Measurements from ENCODE around the gene EYA4.

Gene EYA4

GRCh38 chr6:133339543-133340384, 98.6 kb downstream of the EYA4 start:
- Histone ChIP-seq H3K36me3 (ENCODE audit: control insufficient read depth in 1 of 2, insufficient read depth in 2 of 2, low read length in 2 of 2) (no peaks in the 10 kb centered on the region), H3K27me3 (ENCODE audit: control insufficient read depth in 1 of 2, insufficient read depth in 2 of 2, low read length in 2 of 2) (no peaks in the 10 kb centered on the region), H3K9ac (ENCODE audit: low read depth in 1 of 2, low read length in 2 of 2) (no peak overlapping the region), H3K9me3 (ENCODE audit: control insufficient read depth in 1 of 2, low read length in 2 of 2) (no peaks in the 10 kb centered on the region), H3K27ac (ENCODE audit: low read depth, low read length) (no peak overlapping the region), H3K4me3 (ENCODE audit: low read depth in 1 of 2, low read length in 2 of 2) (no peak overlapping the region), H3K4me1 (ENCODE audit: control insufficient read depth in 1 of 2, insufficient read depth in 2 of 2, low read length in 2 of 2) (no peaks in the 10 kb centered on the region)

GRCh38 chr6:133340557-133340956, 99.4 kb downstream of the EYA4 start:
- Histone ChIP-seq H3K9ac (ENCODE audit: low read depth in 1 of 2, low read length in 2 of 2) (no peak overlapping the region), H3K9me3 (ENCODE audit: control insufficient read depth in 1 of 2, low read length in 2 of 2) (no peaks in the 10 kb centered on the region), H3K4me3 (ENCODE audit: low read depth in 1 of 2, low read length in 2 of 2) (no peak overlapping the region), H3K4me1 (ENCODE audit: control insufficient read depth in 1 of 2, insufficient read depth in 2 of 2, low read length in 2 of 2) (no peaks in the 10 kb centered on the region), H3K27ac (ENCODE audit: low read depth, low read length) (no peak overlapping the region), H3K36me3 (ENCODE audit: control insufficient read depth in 1 of 2, insufficient read depth in 2 of 2, low read length in 2 of 2) (no peaks in the 10 kb centered on the region), H3K27me3 (ENCODE audit: control insufficient read depth in 1 of 2, insufficient read depth in 2 of 2, low read length in 2 of 2) (no peaks in the 10 kb centered on the region)

GRCh38 chr6:133341607-133342158, 100.5 kb downstream of the EYA4 start:
- no peaks in the 10 kb centered on the region for H3K9me3 ChIP-seq (ENCODE audit: control insufficient read depth in 1 of 2, low read length in 2 of 2)
- H3K36me3 ChIP-seq (ENCODE audit: control insufficient read depth in 1 of 2, insufficient read depth in 2 of 2, low read length in 2 of 2): no peaks in the 10 kb centered on the region
- H3K27me3 ChIP-seq (ENCODE audit: control insufficient read depth in 1 of 2, insufficient read depth in 2 of 2, low read length in 2 of 2): no peaks in the 10 kb centered on the region
- no peaks in the 10 kb centered on the region for H3K4me1 ChIP-seq (ENCODE audit: control insufficient read depth in 1 of 2, insufficient read depth in 2 of 2, low read length in 2 of 2)
- no peak overlapping the region for H3K4me3 ChIP-seq (ENCODE audit: low read depth in 1 of 2, low read length in 2 of 2)
- no peak overlapping the region for H3K9ac ChIP-seq (ENCODE audit: low read depth in 1 of 2, low read length in 2 of 2)
- H3K27ac ChIP-seq (ENCODE audit: low read depth, low read length): no peak overlapping the region

DNA sequence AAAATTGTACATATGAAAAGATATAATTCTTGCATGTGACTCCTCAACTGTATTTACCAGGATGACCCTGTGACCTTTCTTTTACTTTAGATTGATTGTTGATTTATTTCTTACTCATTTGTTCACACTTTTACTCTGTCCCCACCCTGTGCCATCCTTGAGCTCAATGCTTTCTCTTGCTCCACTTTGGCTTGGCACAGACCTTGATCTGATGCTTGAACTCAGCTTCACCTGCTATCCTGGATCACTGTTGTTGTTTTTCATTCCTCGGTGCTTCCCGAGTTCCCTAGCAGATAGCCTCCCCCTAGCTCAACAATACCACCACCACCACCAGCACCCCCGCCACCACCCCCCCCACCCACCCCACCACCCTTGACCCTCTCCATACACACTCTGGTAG, 102.1 kb downstream of the EYA4 start:
- Histone ChIP-seq H3K4me3 (ENCODE audit: low read depth in 1 of 2, low read length in 2 of 2) (no peak overlapping the region), H3K9ac (ENCODE audit: low read depth in 1 of 2, low read length in 2 of 2) (no peak overlapping the region), H3K27ac (ENCODE audit: low read depth, low read length) (no peak overlapping the region), H3K36me3 (ENCODE audit: control insufficient read depth in 1 of 2, insufficient read depth in 2 of 2, low read length in 2 of 2) (no peaks in the 10 kb centered on the region), H3K9me3 (ENCODE audit: control insufficient read depth in 1 of 2, low read length in 2 of 2) (no peaks in the 10 kb centered on the region), H3K27me3 (ENCODE audit: control insufficient read depth in 1 of 2, insufficient read depth in 2 of 2, low read length in 2 of 2) (no peaks in the 10 kb centered on the region), H3K4me1 (ENCODE audit: control insufficient read depth in 1 of 2, insufficient read depth in 2 of 2, low read length in 2 of 2) (no peaks in the 10 kb centered on the region)

- Histone ChIP-seq H3K27ac (ENCODE audit: low read depth, low read length) (no peak overlapping the region), H3K36me3 (ENCODE audit: control insufficient read depth in 1 of 2, insufficient read depth in 2 of 2, low read length in 2 of 2) (no peaks in the 10 kb centered on the region), H3K27me3 (ENCODE audit: control insufficient read depth in 1 of 2, insufficient read depth in 2 of 2, low read length in 2 of 2) (no peaks in the 10 kb centered on the region), H3K4me3 (ENCODE audit: low read depth in 1 of 2, low read length in 2 of 2) (no peak overlapping the region), H3K4me1 (ENCODE audit: control insufficient read depth in 1 of 2, insufficient read depth in 2 of 2, low read length in 2 of 2) (no peaks in the 10 kb centered on the region), H3K9me3 (ENCODE audit: control insufficient read depth in 1 of 2, low read length in 2 of 2) (no peaks in the 10 kb centered on the region), H3K9ac (ENCODE audit: low read depth in 1 of 2, low read length in 2 of 2) (no peak overlapping the region)
Observed at GRCh38 chr6:133348846-133349245, 107.7 kb downstream of the EYA4 start.

GRCh38 chr6:133350928-133351327, 109.8 kb downstream of the EYA4 start:
- Histone ChIP-seq H3K4me1 (ENCODE audit: control insufficient read depth in 1 of 2, insufficient read depth in 2 of 2, low read length in 2 of 2) (no peaks in the 10 kb centered on the region), H3K9me3 (ENCODE audit: control insufficient read depth in 1 of 2, low read length in 2 of 2) (no peaks in the 10 kb centered on the region), H3K9ac (ENCODE audit: low read depth in 1 of 2, low read length in 2 of 2) (no peak overlapping the region), H3K27ac (ENCODE audit: low read depth, low read length) (no peak overlapping the region), H3K4me3 (ENCODE audit: low read depth in 1 of 2, low read length in 2 of 2) (no peak overlapping the region), H3K27me3 (ENCODE audit: control insufficient read depth in 1 of 2, insufficient read depth in 2 of 2, low read length in 2 of 2) (no peaks in the 10 kb centered on the region), H3K36me3 (ENCODE audit: control insufficient read depth in 1 of 2, insufficient read depth in 2 of 2, low read length in 2 of 2) (no peaks in the 10 kb centered on the region)

- Histone ChIP-seq H3K36me3 (ENCODE audit: control insufficient read depth in 1 of 2, insufficient read depth in 2 of 2, low read length in 2 of 2) (no peaks in the 10 kb centered on the region), H3K4me1 (ENCODE audit: control insufficient read depth in 1 of 2, insufficient read depth in 2 of 2, low read length in 2 of 2) (no peaks in the 10 kb centered on the region), H3K27ac (ENCODE audit: low read depth, low read length) (no peak overlapping the region), H3K9ac (ENCODE audit: low read depth in 1 of 2, low read length in 2 of 2) (no peak overlapping the region), H3K4me3 (ENCODE audit: low read depth in 1 of 2, low read length in 2 of 2) (no peak overlapping the region), H3K9me3 (ENCODE audit: control insufficient read depth in 1 of 2, low read length in 2 of 2) (no peaks in the 10 kb centered on the region), H3K27me3 (ENCODE audit: control insufficient read depth in 1 of 2, insufficient read depth in 2 of 2, low read length in 2 of 2) (no peaks in the 10 kb centered on the region)
Observed at GRCh38 chr6:133352046-133352445, 110.9 kb downstream of the EYA4 start.

- H3K9me3 ChIP-seq (ENCODE audit: control insufficient read depth in 1 of 2, low read length in 2 of 2): no peaks in the 10 kb centered on the region
- H3K36me3 ChIP-seq (ENCODE audit: control insufficient read depth in 1 of 2, insufficient read depth in 2 of 2, low read length in 2 of 2): no peaks in the 10 kb centered on the region
- no peak overlapping the region for H3K9ac ChIP-seq (ENCODE audit: low read depth in 1 of 2, low read length in 2 of 2)
- H3K4me3 ChIP-seq (ENCODE audit: low read depth in 1 of 2, low read length in 2 of 2): no peak overlapping the region
- no peaks in the 10 kb centered on the region for H3K27me3 ChIP-seq (ENCODE audit: control insufficient read depth in 1 of 2, insufficient read depth in 2 of 2, low read length in 2 of 2)
- no peak overlapping the region for H3K27ac ChIP-seq (ENCODE audit: low read depth, low read length)
- H3K4me1 ChIP-seq (ENCODE audit: control insufficient read depth in 1 of 2, insufficient read depth in 2 of 2, low read length in 2 of 2): no peaks in the 10 kb centered on the region
Observed at GRCh38 chr6:133353061-133353460, 111.9 kb downstream of the EYA4 start.

GRCh38 chr6:133355922-133356321, 114.8 kb downstream of the EYA4 start:
- H3K36me3 ChIP-seq (ENCODE audit: control insufficient read depth in 1 of 2, insufficient read depth in 2 of 2, low read length in 2 of 2): no peaks in the 10 kb centered on the region
- H3K9ac ChIP-seq (ENCODE audit: low read depth in 1 of 2, low read length in 2 of 2): no peak overlapping the region
- no peaks in the 10 kb centered on the region for H3K4me1 ChIP-seq (ENCODE audit: control insufficient read depth in 1 of 2, insufficient read depth in 2 of 2, low read length in 2 of 2)
- no peaks in the 10 kb centered on the region for H3K27me3 ChIP-seq (ENCODE audit: control insufficient read depth in 1 of 2, insufficient read depth in 2 of 2, low read length in 2 of 2)
- H3K4me3 ChIP-seq (ENCODE audit: low read depth in 1 of 2, low read length in 2 of 2): no peak overlapping the region
- H3K9me3 ChIP-seq (ENCODE audit: control insufficient read depth in 1 of 2, low read length in 2 of 2): no peaks in the 10 kb centered on the region
- H3K27ac ChIP-seq (ENCODE audit: low read depth, low read length): no peak overlapping the region

GRCh38 chr6:133358574-133359150, 117.5 kb downstream of the EYA4 start:
- Histone ChIP-seq H3K9me3 (ENCODE audit: control insufficient read depth in 1 of 2, low read length in 2 of 2) (no peaks in the 10 kb centered on the region), H3K27ac (ENCODE audit: low read depth, low read length) (no peak overlapping the region), H3K27me3 (ENCODE audit: control insufficient read depth in 1 of 2, insufficient read depth in 2 of 2, low read length in 2 of 2) (no peaks in the 10 kb centered on the region), H3K4me3 (ENCODE audit: low read depth in 1 of 2, low read length in 2 of 2) (no peak overlapping the region), H3K9ac (ENCODE audit: low read depth in 1 of 2, low read length in 2 of 2) (no peak overlapping the region), H3K36me3 (ENCODE audit: control insufficient read depth in 1 of 2, insufficient read depth in 2 of 2, low read length in 2 of 2) (no peaks in the 10 kb centered on the region), H3K4me1 (ENCODE audit: control insufficient read depth in 1 of 2, insufficient read depth in 2 of 2, low read length in 2 of 2) (no peaks in the 10 kb centered on the region)
